ENCODE results near the gene MST1R.

DNA sequence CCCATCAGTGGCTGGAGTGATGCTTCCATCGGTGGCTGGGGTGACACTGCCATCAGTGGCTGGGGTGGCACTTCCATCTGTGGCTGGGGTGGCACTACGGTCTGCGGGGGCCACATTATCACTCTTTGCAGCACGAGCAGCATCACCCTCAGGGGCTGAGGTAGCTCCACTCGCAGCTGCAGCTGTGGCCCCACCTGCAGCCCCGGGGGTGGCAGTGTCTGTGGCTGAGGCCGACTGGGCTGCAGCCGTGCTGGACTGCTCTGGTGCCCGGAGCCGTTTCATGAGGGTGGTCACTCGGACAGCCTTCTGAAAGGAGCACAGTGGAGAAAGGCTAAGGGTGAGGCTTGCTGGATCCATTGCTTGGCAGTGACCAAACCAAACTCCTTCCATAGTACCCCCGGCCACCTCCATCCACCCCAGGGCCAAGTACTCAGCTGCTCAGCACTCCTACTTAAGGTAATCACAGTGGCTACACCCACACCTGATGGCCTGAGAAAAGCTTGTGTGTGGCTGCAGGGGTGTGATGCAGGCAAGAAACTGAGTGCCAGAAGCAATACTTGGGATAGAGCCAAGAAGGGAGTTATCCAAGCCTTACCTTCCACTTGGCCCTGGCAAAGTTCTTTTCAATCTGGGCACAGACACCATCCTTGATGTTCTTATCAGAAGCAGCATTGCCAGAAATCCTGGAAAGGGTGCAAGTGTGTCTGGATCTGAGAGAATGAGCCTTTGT lies 43.9 kb downstream of the MST1R start:
- TF ChIP-seq, protein P1, sequence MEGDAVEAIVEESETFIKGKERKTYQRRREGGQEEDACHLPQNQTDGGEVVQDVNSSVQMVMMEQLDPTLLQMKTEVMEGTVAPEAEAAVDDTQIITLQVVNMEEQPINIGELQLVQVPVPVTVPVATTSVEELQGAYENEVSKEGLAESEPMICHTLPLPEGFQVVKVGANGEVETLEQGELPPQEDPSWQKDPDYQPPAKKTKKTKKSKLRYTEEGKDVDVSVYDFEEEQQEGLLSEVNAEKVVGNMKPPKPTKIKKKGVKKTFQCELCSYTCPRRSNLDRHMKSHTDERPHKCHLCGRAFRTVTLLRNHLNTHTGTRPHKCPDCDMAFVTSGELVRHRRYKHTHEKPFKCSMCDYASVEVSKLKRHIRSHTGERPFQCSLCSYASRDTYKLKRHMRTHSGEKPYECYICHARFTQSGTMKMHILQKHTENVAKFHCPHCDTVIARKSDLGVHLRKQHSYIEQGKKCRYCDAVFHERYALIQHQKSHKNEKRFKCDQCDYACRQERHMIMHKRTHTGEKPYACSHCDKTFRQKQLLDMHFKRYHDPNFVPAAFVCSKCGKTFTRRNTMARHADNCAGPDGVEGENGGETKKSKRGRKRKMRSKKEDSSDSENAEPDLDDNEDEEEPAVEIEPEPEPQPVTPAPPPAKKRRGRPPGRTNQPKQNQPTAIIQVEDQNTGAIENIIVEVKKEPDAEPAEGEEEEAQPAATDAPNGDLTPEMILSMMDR (conservative IDR thresholded peaks at IDR 0.05; ENCODE audit: low read depth, low read length), result no peak
- TF ChIP-seq EZH2 (IDR thresholded peaks at IDR 0.05; ENCODE audit: low read length, unreplicated experiment), result no peak

All from PC-3 (cell line).